ENCODE measurements around the gene CMIP. TPM values are rescaled to one million over a fixed set of nuclear protein-coding genes. Genes with fewer than 3 reads are reported as not detected.

The CMIP gene
- total RNA-seq, 1 experiment from 2014 or later, result 25.7 TPM

GRCh38 chr16:81539009-81539758 lies 94.6 kb downstream of the CMIP start:
- TF ChIP-seq, protein P1, sequence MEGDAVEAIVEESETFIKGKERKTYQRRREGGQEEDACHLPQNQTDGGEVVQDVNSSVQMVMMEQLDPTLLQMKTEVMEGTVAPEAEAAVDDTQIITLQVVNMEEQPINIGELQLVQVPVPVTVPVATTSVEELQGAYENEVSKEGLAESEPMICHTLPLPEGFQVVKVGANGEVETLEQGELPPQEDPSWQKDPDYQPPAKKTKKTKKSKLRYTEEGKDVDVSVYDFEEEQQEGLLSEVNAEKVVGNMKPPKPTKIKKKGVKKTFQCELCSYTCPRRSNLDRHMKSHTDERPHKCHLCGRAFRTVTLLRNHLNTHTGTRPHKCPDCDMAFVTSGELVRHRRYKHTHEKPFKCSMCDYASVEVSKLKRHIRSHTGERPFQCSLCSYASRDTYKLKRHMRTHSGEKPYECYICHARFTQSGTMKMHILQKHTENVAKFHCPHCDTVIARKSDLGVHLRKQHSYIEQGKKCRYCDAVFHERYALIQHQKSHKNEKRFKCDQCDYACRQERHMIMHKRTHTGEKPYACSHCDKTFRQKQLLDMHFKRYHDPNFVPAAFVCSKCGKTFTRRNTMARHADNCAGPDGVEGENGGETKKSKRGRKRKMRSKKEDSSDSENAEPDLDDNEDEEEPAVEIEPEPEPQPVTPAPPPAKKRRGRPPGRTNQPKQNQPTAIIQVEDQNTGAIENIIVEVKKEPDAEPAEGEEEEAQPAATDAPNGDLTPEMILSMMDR (conservative IDR thresholded peaks at IDR 0.05; ENCODE audit: low read depth, low read length), result no peak
- TF ChIP-seq EZH2phosphoT487 (IDR thresholded peaks at IDR 0.05; ENCODE audit: borderline replicate concordance, low read length) (no peak), EZH2 (IDR thresholded peaks at IDR 0.05; ENCODE audit: low read length, unreplicated experiment) (no peak)
- intact Hi-C loops (cut with micrococcal nuclease), result no loop called here
- no peak overlapping the region for H3K4me3 ChIP-seq (ENCODE audit: low read length)
- no peaks in the 10 kb centered on the region for H3K9me3 ChIP-seq (ENCODE audit: low read length)
- BruUV-seq (replicated peaks), result no TSS peak
- H2AFZ ChIP-seq (ENCODE audit: low read length), result no peak overlapping the region
- POLR2A ChIA-PET (ENCODE audit: unreplicated experiment), result no interaction called here
- H4K20me1 ChIP-seq (ENCODE audit: low read length), result 0 out of 2 replicates have a peak, but pooled peaks cover 5% of the 10 kb centered on the region
- H3K4me1 ChIP-seq (ENCODE audit: insufficient read depth, low read length), result peaks cover 24% of the 10 kb centered on the region; the same call in 1 of the 2 replicates
- no peaks in the 10 kb centered on the region for H3F3A ChIP-seq (ENCODE audit: low read length, unreplicated experiment)
- peaks cover 10% of the 10 kb centered on the region for H3K36me3 ChIP-seq (ENCODE audit: low read depth, low read length)
- ATAC-seq, result no peak
- no peak overlapping the region for H3K27ac ChIP-seq (ENCODE audit: low read length)
- H3K4me2 ChIP-seq (ENCODE audit: low read length), result no peak overlapping the region
- H3K27me3 ChIP-seq (ENCODE audit: low read length), result no peaks in the 10 kb centered on the region
- CTCF ChIA-PET, result no interaction called here
- peaks cover 100% of the 10 kb centered on the region for H3K79me2 ChIP-seq (ENCODE audit: low read length)
- H3K9ac ChIP-seq (ENCODE audit: low read length), result no peak overlapping the region
- H3K9me2 ChIP-seq (replicated peaks; ENCODE audit: low read length), result no peaks in the 10 kb centered on the region
- DNase-seq, result no peak

- DNase-seq (no peak), ATAC-seq (peak; percentile 14; the same call in 1 of the 2 replicates)
- Histone ChIP-seq H3K79me2 (ENCODE audit: low read length) (peaks cover 100% of the 10 kb centered on the region), H3K27ac (ENCODE audit: low read length) (no peak overlapping the region), H3K27me3 (ENCODE audit: low read length) (no peaks in the 10 kb centered on the region), H3K4me1 (ENCODE audit: insufficient read depth, low read length) (peaks cover 24% of the 10 kb centered on the region; the same call in 1 of the 2 replicates), H3F3A (ENCODE audit: low read length, unreplicated experiment) (no peaks in the 10 kb centered on the region), H3K4me3 (ENCODE audit: low read length) (no peak overlapping the region), H3K4me2 (ENCODE audit: low read length) (no peak overlapping the region), H2AFZ (ENCODE audit: low read length) (no peak overlapping the region), H4K20me1 (ENCODE audit: low read length) (no peaks in the 10 kb centered on the region), H3K9ac (ENCODE audit: low read length) (no peak overlapping the region), H3K9me3 (ENCODE audit: low read length) (no peaks in the 10 kb centered on the region), H3K36me3 (ENCODE audit: low read depth, low read length) (peaks cover 10% of the 10 kb centered on the region), H3K9me2 (replicated peaks; ENCODE audit: low read length) (no peaks in the 10 kb centered on the region)
- intact Hi-C loops (cut with micrococcal nuclease), result no loop called here
- ChIA-PET CTCF (no interaction called here), POLR2A (ENCODE audit: unreplicated experiment) (no interaction called here)
- BruUV-seq (replicated peaks), result no TSS peak
- TF ChIP-seq, protein P1 (conservative IDR thresholded peaks at IDR 0.05; ENCODE audit: low read depth, low read length), result no peak
- TF ChIP-seq EZH2phosphoT487 (IDR thresholded peaks at IDR 0.05; ENCODE audit: borderline replicate concordance, low read length) (no peak), EZH2 (IDR thresholded peaks at IDR 0.05; ENCODE audit: low read length, unreplicated experiment) (no peak)
Observed at GRCh38 chr16:81539759-81540472, 95.3 kb downstream of the CMIP start.

GRCh38 chr16:81541314-81541713 lies 96.7 kb downstream of the CMIP start:
- no peaks in the 10 kb centered on the region for H3K9me3 ChIP-seq (ENCODE audit: low read length)
- no peaks in the 10 kb centered on the region for H3K9me2 ChIP-seq (replicated peaks; ENCODE audit: low read length)
- H3K79me2 ChIP-seq (ENCODE audit: low read length), result peaks cover 100% of the 10 kb centered on the region
- ChIA-PET CTCF (no interaction called here), POLR2A (ENCODE audit: unreplicated experiment) (no interaction called here)
- H3K27ac ChIP-seq (ENCODE audit: low read length), result no peak overlapping the region
- peaks cover 10% of the 10 kb centered on the region for H3K36me3 ChIP-seq (ENCODE audit: low read depth, low read length)
- H3K9ac ChIP-seq (ENCODE audit: low read length), result no peak overlapping the region
- H4K20me1 ChIP-seq (ENCODE audit: low read length), result no peaks in the 10 kb centered on the region
- no peaks in the 10 kb centered on the region for H3F3A ChIP-seq (ENCODE audit: low read length, unreplicated experiment)
- intact Hi-C loops (cut with micrococcal nuclease), result no loop called here
- H2AFZ ChIP-seq (ENCODE audit: low read length), result no peak overlapping the region
- DNase-seq (no peak), ATAC-seq (no peak)
- no peaks in the 10 kb centered on the region for H3K27me3 ChIP-seq (ENCODE audit: low read length)
- no peak overlapping the region for H3K4me2 ChIP-seq (ENCODE audit: low read length)
- BruUV-seq (replicated peaks), result no TSS peak
- TF ChIP-seq EZH2 (IDR thresholded peaks at IDR 0.05; ENCODE audit: low read length, unreplicated experiment) (no peak), EZH2phosphoT487 (IDR thresholded peaks at IDR 0.05; ENCODE audit: borderline replicate concordance, low read length) (no peak)
- TF ChIP-seq, protein P1 (conservative IDR thresholded peaks at IDR 0.05; ENCODE audit: low read depth, low read length), result no peak
- H3K4me3 ChIP-seq (ENCODE audit: low read length), result no peak overlapping the region
- peaks cover 24% of the 10 kb centered on the region; the same call in 1 of the 2 replicates for H3K4me1 ChIP-seq (ENCODE audit: insufficient read depth, low read length)
